Skeletal muscle satellite cell (primary cell): ENCODE measurements around the gene DRC1.
"Not testable (repeated sequence)": the region's sequence is repeated elsewhere in the genome, so short reads cannot be mapped to it uniquely, and the experiment has no call there.

Source experiments
- H3K27me3 ChIP-seq: 2 replicates; pipeline ENCODE4 v1.7.0; 2013; ENCODE audit warnings: low read length; ENCODE audit not compliant: control insufficient read depth, insufficient read depth
- H3K36me3 ChIP-seq: 2 replicates; pipeline ENCODE4 v1.7.0; 2013; ENCODE audit warnings: mild to moderate bottlenecking, control low read depth, low read length; ENCODE audit not compliant: insufficient read depth
- H3K4me1 ChIP-seq: 2 replicates; pipeline ENCODE4 v1.7.0; 2013; ENCODE audit warnings: low read length; ENCODE audit not compliant: control insufficient read depth, insufficient read depth
- H3K4me2 ChIP-seq: 2 replicates; pipeline ENCODE4 v1.7.0; 2013; ENCODE audit warnings: mild to moderate bottlenecking, low read length
- H3K4me3 ChIP-seq: 2 replicates; pipeline ENCODE4 v1.7.0; 2013; ENCODE audit warnings: low read length
- H3K9ac ChIP-seq: 2 replicates; pipeline ENCODE4 v1.7.0; 2013; ENCODE audit warnings: mild to moderate bottlenecking, low read depth, low read length, moderate library complexity
- H3K9me3 ChIP-seq: replicated peaks from 2 replicates; pipeline ENCODE4 v1.7.0; 2013; ENCODE audit warnings: mild to moderate bottlenecking, control low read depth, low read length

Gene DRC1

DNA sequence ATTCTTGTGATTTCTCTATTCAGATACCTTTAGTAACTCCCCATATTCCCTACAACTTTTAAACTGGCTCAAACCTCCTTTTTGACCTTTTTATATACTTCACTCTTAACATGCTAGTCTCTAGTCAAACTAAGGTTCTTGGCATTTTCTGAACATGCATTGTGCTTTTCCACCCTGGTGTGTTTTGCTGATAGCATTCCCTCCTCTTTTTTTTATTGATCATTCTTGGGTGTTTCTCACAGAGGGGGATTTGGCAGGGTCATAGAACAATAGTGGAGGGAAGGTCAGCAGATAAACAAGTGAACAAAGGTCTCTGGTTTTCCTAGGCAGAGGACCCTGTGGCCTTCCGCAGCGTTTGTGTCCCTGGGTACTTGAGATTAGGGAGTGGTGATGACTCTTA, 32.1 kb upstream of the DRC1 start:
- not testable (repeated sequence) for H3K9me3 ChIP-seq, H3K27me3 ChIP-seq, H3K9ac ChIP-seq, H3K4me2 ChIP-seq, H3K4me1 ChIP-seq, H3K4me3 ChIP-seq
- peaks cover 31% of the 10 kb centered on the region for H3K36me3 ChIP-seq

DNA sequence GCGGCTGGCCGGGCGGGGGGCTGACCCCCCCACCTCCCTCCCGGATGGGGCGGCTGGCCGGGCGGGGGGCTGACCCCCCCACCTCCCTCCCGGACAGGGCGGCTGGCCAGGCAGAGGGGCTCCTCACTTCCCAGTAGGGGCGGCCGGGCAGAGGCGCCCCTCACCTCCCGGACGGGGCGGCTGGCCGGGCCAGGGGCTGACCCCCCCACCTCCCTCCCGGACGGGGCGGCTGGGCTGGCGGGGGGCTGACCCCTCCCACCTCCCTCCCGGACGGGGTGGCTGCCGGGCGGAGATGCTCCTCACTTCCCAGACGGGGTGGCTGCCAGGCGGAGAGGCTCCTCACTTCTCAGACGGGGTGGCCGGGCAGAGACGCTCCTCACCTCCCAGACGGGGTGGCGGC, 30.8 kb upstream of the DRC1 start:
- not testable (repeated sequence) for H3K27me3 ChIP-seq, H3K9ac ChIP-seq, H3K4me2 ChIP-seq, H3K9me3 ChIP-seq, H3K4me1 ChIP-seq, H3K4me3 ChIP-seq
- H3K36me3 ChIP-seq = peaks cover 40% of the 10 kb centered on the region

DNA sequence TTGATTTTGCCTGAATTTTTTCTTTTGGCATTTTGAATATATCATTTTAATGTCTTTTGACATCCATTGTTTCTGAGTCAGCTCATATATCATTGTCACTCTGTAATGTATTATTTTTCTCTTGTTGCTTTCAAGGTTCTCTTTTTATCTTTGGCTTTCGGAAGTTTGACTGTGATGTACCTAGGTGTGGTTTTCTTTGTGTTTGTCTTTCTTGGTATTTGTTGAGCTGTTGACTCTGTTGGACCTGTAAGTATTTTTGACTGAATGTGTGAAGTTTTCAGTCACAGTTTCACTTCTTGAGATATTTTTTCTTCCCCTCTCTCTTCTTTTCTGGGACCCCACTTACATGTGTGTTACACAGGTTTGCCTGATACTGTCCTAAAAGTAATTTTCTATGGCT, 24.9 kb upstream of the DRC1 start:
- Histone ChIP-seq H3K4me2 (no peak overlapping the region), H3K4me3 (no peak overlapping the region), H3K4me1 (no peaks in the 10 kb centered on the region), H3K9ac (no peak overlapping the region), H3K27me3 (no peaks in the 10 kb centered on the region), H3K9me3 (no peaks in the 10 kb centered on the region), H3K36me3 (peaks cover 37% of the 10 kb centered on the region)

DNA sequence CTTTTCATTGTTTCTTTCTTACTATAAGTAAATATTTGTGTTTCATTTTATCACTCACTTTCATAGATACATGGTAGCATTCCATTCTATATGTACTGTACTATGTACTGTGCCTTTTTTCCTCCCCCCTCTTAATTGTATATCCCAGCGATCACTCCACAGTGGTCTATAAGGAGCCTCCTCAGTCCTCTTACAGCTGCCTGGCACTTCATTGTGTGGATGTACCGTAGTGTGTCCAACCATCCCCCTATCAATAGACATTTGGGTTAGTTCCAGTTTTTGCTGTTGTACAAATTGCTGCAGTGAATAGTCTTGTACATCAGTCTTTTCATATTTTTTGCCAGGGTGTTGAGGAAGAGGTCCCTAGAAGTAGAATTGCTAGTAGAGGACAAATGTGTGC, 21.4 kb upstream of the DRC1 start:
- H3K4me1 ChIP-seq = no peaks in the 10 kb centered on the region
- H3K4me2 ChIP-seq = no peak overlapping the region
- no peak overlapping the region for H3K9ac ChIP-seq
- no peaks in the 10 kb centered on the region for H3K9me3 ChIP-seq
- H3K27me3 ChIP-seq = no peaks in the 10 kb centered on the region
- peaks cover 28% of the 10 kb centered on the region for H3K36me3 ChIP-seq
- H3K4me3 ChIP-seq = no peak overlapping the region

DNA sequence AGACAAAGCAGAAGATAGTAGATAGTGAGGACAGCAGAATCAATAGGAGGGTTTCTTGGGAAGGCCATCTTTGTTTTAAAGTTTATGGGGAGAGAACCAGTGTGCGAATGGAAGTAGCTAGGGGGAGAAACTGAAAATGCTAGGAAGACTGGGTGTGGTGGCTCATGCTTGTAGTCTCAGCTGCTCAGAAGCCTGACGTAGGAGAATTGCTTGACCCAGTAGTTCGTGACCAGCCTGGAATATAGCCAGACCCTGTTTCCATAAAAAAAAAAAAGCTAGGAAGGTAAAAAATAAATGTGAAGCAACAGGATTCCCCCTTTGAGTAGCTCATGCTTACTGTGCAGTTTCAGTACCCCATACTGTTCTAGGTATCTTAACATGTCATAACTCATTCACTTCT, 19.2 kb upstream of the DRC1 start:
- Histone ChIP-seq H3K4me3 (no peak overlapping the region), H3K4me1 (no peaks in the 10 kb centered on the region), H3K9ac (no peak overlapping the region), H3K9me3 (no peaks in the 10 kb centered on the region), H3K4me2 (no peak overlapping the region), H3K27me3 (no peaks in the 10 kb centered on the region), H3K36me3 (peaks cover 29% of the 10 kb centered on the region)

DNA sequence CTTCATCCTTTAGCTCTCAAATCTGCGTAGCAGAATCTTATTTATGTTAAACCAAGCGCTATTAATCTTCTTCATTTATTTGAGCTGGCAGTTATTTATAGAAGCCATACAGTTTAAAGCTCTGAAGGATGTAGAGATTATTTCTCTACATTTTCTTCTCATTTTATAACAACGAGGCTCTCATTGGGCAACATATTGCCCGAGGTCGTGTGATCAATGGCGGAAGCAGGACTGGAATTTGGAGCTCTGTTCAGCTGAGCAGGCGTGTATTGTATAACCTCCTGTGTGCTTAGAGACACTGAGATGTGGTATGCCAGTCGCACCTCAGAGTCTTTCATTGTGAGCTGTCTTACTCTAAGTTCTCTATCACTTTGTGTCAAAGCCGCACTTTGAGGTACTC, 17.5 kb upstream of the DRC1 start:
- Histone ChIP-seq H3K27me3 (no peaks in the 10 kb centered on the region), H3K9me3 (no peaks in the 10 kb centered on the region), H3K4me1 (no peaks in the 10 kb centered on the region), H3K4me2 (no peak overlapping the region), H3K36me3 (peaks cover 27% of the 10 kb centered on the region), H3K4me3 (no peak overlapping the region), H3K9ac (no peak overlapping the region)

DNA sequence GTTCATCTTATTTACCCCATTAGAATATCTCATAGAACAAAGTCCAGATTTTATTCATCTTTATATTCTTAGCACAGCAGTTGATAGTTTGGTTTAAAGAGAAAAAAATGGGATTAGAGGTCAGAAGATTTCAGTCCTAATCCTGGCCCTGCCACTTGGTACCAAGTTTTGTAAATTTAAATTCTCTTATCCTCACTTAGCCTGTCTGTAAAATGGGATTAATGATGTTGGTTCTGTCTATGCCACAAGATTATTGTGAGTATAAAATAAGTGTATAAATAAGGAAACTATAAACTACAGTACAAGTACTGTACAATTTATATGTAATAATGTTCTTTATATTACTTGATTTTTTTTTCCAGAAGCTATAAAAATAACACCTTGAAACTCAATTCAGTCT, 17.1 kb upstream of the DRC1 start:
- Histone ChIP-seq H3K4me1 (no peaks in the 10 kb centered on the region), H3K4me3 (no peak overlapping the region), H3K36me3 (peaks cover 31% of the 10 kb centered on the region), H3K9me3 (no peaks in the 10 kb centered on the region), H3K9ac (no peak overlapping the region), H3K27me3 (no peaks in the 10 kb centered on the region), H3K4me2 (no peak overlapping the region)

DNA sequence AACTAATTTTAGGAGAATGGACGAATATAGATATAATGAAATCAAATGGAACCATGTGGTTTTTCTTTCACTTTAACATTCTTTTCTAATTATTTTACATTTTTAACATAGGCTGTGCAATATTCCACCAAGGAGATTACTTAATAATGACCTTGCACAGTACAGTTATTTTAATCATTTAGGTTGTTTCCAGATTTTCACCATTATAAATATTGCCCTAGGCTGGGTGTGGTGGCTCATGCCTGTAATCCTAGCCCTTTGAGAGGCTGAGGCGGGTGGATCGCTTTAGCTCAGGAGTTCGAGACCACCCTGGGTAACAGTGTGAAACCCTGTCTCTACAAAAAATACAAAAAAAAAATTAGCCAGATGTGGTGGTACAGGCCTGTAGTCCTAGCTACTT, 14.5 kb upstream of the DRC1 start:
- Histone ChIP-seq H3K27me3 (no peaks in the 10 kb centered on the region), H3K9ac (no peak overlapping the region), H3K4me2 (no peak overlapping the region), H3K4me1 (no peaks in the 10 kb centered on the region), H3K9me3 (no peaks in the 10 kb centered on the region), H3K36me3 (peaks cover 34% of the 10 kb centered on the region), H3K4me3 (no peak overlapping the region)

DNA sequence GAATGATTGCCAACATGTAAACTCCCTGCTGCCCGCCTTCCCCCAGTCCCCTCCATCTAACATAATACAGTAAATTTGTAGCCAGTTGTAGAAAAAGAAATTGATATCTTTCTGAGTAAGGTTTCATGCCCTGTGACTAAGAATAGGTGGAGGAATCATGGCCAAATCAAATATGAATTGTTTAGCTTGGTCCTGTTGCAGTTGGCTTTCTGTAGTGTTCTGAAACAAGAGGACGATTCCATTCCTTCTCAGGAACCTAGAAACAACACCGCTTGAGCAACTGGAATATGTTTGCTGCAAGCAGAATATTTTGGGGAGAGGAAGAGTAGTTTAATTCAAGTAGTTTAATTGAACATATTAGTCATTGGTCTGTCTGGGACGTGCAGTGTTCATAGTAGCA, 7.0 kb upstream of the DRC1 start:
- Histone ChIP-seq H3K27me3 (no peaks in the 10 kb centered on the region), H3K4me3 (no peak overlapping the region), H3K4me1 (peaks cover 13% of the 10 kb centered on the region), H3K9ac (no peak overlapping the region), H3K9me3 (no peaks in the 10 kb centered on the region), H3K36me3 (peaks cover 18% of the 10 kb centered on the region), H3K4me2 (peak overlapping the region; percentile 14)

DNA sequence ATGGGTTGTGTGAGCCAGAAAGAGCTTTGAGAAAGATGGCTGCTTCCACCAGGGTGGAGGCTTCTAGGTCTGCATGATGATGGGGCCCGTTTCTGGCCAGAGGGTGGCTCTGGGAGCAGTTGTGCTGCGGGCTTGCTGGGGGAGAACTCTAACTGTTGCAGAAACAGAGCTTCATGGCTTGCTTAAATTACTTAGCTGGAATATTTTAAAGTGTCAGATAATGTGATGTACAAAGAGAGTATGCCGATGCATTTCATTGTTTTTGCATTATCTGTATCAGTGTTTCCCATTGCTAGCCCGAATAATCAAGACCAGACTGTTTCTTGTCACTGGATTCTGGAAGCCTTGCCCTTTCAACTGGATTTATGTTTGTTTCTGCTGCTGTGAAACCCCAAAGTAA, 6.3 kb upstream of the DRC1 start:
- H3K36me3 ChIP-seq = peaks cover 14% of the 10 kb centered on the region
- H3K4me3 ChIP-seq = no peak overlapping the region
- no peaks in the 10 kb centered on the region for H3K27me3 ChIP-seq
- no peaks in the 10 kb centered on the region for H3K9me3 ChIP-seq
- H3K4me1 ChIP-seq = peaks cover 13% of the 10 kb centered on the region
- peak overlapping the region; percentile 14 for H3K4me2 ChIP-seq
- no peak overlapping the region for H3K9ac ChIP-seq

DNA sequence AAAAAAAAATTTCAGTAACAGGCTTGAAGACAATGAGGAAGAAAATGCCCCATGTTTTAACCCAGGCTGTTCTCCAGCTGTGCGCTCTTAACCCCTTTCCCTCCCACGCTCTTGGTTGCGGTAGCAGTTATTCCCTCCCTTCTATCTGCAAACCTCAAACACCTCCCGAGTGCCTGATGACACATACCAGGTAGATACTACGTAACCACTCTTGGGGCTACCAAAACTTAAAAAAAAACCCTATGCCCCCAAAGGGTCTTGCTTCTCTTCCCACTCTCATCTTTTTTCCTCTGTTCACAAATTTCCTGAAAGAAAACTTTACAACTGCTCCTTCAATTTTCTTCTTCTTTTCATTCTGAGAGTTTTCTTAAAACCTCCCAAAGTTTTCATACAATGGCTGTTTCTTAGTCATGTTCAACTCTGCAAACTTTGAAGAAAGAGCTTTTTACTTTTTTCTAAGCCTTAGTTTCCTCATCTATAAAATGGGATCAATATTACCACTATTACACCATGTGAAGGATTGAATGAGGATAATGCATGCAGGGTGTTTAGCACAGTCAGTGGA, 4.9 kb upstream of the DRC1 start:
- Histone ChIP-seq H3K9ac (no peak overlapping the region), H3K4me1 (peaks cover 17% of the 10 kb centered on the region), H3K4me3 (no peak overlapping the region), H3K27me3 (no peaks in the 10 kb centered on the region), H3K9me3 (no peaks in the 10 kb centered on the region), H3K4me2 (no peak overlapping the region), H3K36me3 (peaks cover 8% of the 10 kb centered on the region)

DNA sequence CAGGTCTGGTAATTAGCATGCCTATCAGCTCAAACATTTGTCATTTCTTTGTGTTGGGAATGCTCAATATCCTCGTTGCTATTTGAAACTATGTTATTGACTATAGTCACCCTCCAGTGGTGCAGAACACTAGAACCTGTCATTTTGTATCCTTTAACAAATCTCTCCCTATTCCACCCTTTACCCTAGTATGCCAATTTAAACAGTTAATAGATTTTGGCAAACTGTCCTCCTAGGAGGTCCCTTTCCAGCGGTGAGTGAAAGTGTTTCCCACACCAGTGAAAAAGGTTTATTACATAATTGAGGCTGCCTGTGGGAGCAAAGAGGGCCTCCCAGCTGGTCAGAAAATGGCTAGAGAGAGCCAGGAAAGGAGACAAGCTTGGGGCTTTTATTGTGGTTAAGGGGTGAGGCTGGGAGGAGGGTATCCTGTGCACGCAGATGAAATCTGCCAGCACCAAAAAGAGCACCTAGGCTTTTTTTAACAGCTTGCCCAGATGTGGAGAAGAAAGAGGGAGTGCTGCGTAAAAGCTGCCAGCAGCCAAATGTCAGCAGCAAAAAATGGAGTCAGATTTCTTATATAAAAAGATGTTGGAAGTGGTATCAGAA, 1.8 kb upstream of the DRC1 start:
- H3K27me3 ChIP-seq = no peaks in the 10 kb centered on the region
- no peak overlapping the region for H3K9ac ChIP-seq
- no peaks in the 10 kb centered on the region for H3K9me3 ChIP-seq
- H3K36me3 ChIP-seq = peaks cover 3% of the 10 kb centered on the region
- no peak overlapping the region for H3K4me3 ChIP-seq
- H3K4me2 ChIP-seq = no peak overlapping the region
- H3K4me1 ChIP-seq = peaks cover 12% of the 10 kb centered on the region
